ENCODE results near the gene OR4D2. TPM values are rescaled to one million over a fixed set of nuclear protein-coding genes. Genes with fewer than 3 reads are reported as not detected.

OR4D2 gene
- total and polyA plus RNA-seq, 2 of the 13 experiments (the other 11 are each of a cell fraction or from before 2014, with no cell fraction given): not detected

GRCh38 chr17:58217766-58218165 is 51.0 kb downstream of the OR4D2 start:
- H3K27me3 ChIP-seq (ENCODE audit: control insufficient read depth in 1 of 2, insufficient read depth in 2 of 2, low read length in 2 of 2): peaks cover 0 to 3% of the 10 kb centered on the region in 2 experiments; a peak in 1 of 5 replicates
- H3K36me3 ChIP-seq (replicated peaks in 1 of 2; ENCODE audit: control insufficient read depth in 1 of 2, insufficient read depth in 2 of 2, low read length in 2 of 2): peaks cover 8 to 16% of the 10 kb centered on the region in 2 experiments; a peak in 4 of 5 replicates
- H3K79me2 ChIP-seq (ENCODE audit: insufficient read depth, low read length): no peaks in the 10 kb centered on the region
- no peaks in the 10 kb centered on the region for H4K20me1 ChIP-seq (ENCODE audit: insufficient read depth, low read length)
- intact Hi-C loops (cut with micrococcal nuclease; ENCODE audit: unreplicated experiment): no loop called here
- H3K4me2 ChIP-seq (ENCODE audit: low read depth, low read length): no peak overlapping the region
- no peak overlapping the region for H3K9ac ChIP-seq (ENCODE audit: insufficient read depth, low read depth, low read length)
- DNase-seq (ENCODE audit: low spot score) (no peak), FAIRE-seq (no peak), ATAC-seq (no peak)
- H3K27ac ChIP-seq (ENCODE audit: extremely low read length, insufficient read depth, low read length): no peak overlapping the region
- H3K4me3 ChIP-seq (replicated peaks in 1 of 3; ENCODE audit: insufficient read depth in 1 of 3, low read depth in 2 of 3, low read length in 3 of 3): no peak overlapping the region
- in situ Hi-C loops (cut with HindIII; ENCODE audit: extremely low pct_ligation_motif_present, low pct_unique_long_range_greater_than_20kb): no loop called here
- ChIA-PET POLR2A (no interaction called here), CTCF (ENCODE audit: low intra/inter-chr PET ratio, low total read pairs) (no interaction called here)
- TF ChIP-seq ZNF784 (CRISPR knock-in tag; IDR thresholded peaks at IDR 0.05; ENCODE audit: borderline replicate concordance): no peak
- TF ChIP-seq TAF1 (CRISPR knock-in tag; IDR thresholded peaks at IDR 0.05): no peak
- TF ChIP-seq ZMYM2 (CRISPR knock-in tag; IDR thresholded peaks at IDR 0.05): no peak
- no peak for TF ChIP-seq ZNF30 (CRISPR knock-in tag; IDR thresholded peaks at IDR 0.05)
- TF ChIP-seq GLMP (CRISPR knock-in tag; IDR thresholded peaks at IDR 0.05; ENCODE audit: borderline replicate concordance): no peak
- TF ChIP-seq ZFP37 (CRISPR knock-in tag; IDR thresholded peaks at IDR 0.05; ENCODE audit: borderline replicate concordance): no peak
- no TSS peak for BruUV-seq (replicated peaks)
- H2AFZ ChIP-seq (ENCODE audit: low read length): no peak overlapping the region
- WGBS (ENCODE audit: low lambda C conversion rate): 89% methylated on average over 3 of the region's 3 CpGs
- H3K9me3 ChIP-seq (ENCODE audit: low read length): no peaks in the 10 kb centered on the region
- peaks cover 19% of the 10 kb centered on the region for H3K4me1 ChIP-seq (ENCODE audit: insufficient read depth, low read length)

All from HepG2 (cell line).